Prostate gland (tissue), 2 donors: ENCODE results near the gene SCFD2. TPM values are rescaled to one million over a fixed set of nuclear protein-coding genes. Genes with fewer than 3 reads are reported as not detected.

Experiments used
- DNase-seq: peaks from one replicate; pipeline ENCODE4 v3.0.0-alpha.2; 2019; ENCODE audit warnings: low spot score
- H3K27ac ChIP-seq, 2 donors: fragments of 200-600 bp; sonication (generic); 2 replicates each; pipeline ENCODE4 v1.5.1; 2017 to 2019
- H3K27me3 ChIP-seq: fragments of 200-600 bp; sonication (generic); replicated peaks from 2 replicates; pipeline ENCODE4 v1.5.1; 2019; ENCODE audit not compliant: insufficient read depth
- H3K36me3 ChIP-seq, 2 donors: fragments of 200-600 bp; sonication (generic); 1 replicate in 1 of 2; 2 replicates in 1 of 2; pipeline versions ENCODE4 v1.5.1 to v1.8.1; 2017 to 2019
- H3K4me1 ChIP-seq: fragments of 200-600 bp; sonication (generic); replicated peaks from 2 replicates; pipeline ENCODE4 v1.5.1; 2019
- H3K4me3 ChIP-seq, 2 donors: fragments of 200-600 bp; sonication (generic); 2 replicates each; pipeline ENCODE4 v1.5.1; 2017 to 2019
- H3K9me3 ChIP-seq: fragments of 200-600 bp; sonication (generic); 2 replicates; pipeline ENCODE4 v1.5.1; 2017
- POLR2A ChIP-seq: fragments of 450-650 bp; IDR thresholded peaks from one replicate; pipeline ENCODE4 v1.6.1; 2016; ENCODE audit warnings: antibody characterized with exemption, mild to moderate bottlenecking
- POLR2AphosphoS5 ChIP-seq: sonication (generic); formaldehyde crosslinking; IDR thresholded peaks from one replicate; pipeline ENCODE4 v1.6.1; 2017; ENCODE audit warnings: antibody characterized with exemption
- WGBS: methylation state at CpG from one replicate; pipeline ENCODE4 v1.1.5; 2018; 5-methylcytosine and 5-hydroxymethylcytosine counted together
- intact Hi-C: fragments of 100-400 bp; cut with DNase I; formaldehyde crosslinking; loops from one replicate; pipeline ENCODE4 v1.14.2; 2022
- total RNA-seq, 2 donors: library from RNA; depleted of rRNA; stranded (reverse); fragments of >200 nt; gene quantifications; one replicate each; pipeline ENCODE4 v1.1.0, GENCODE V29; 2016
- TF ChIP-seq, protein P1 (sequence below), 4 experiments: fragments of 200-600 bp in 2 of 4; fragments of 450-650 bp in 2 of 4; sonication (generic) in 2 of 4; IDR thresholded peaks; 1 replicate in 3 of 4; 2 replicates in 1 of 4; pipeline ENCODE4 v1.5.1; 2016 to 2019; ENCODE audit warnings: antibody characterized with exemption in 4 of 4, mild to moderate bottlenecking in 2 of 4, moderate library complexity in 2 of 4

The SCFD2 gene
- total RNA-seq, 2 donors from 2014 or later, result 10.7 to 21.1 TPM

DNA sequence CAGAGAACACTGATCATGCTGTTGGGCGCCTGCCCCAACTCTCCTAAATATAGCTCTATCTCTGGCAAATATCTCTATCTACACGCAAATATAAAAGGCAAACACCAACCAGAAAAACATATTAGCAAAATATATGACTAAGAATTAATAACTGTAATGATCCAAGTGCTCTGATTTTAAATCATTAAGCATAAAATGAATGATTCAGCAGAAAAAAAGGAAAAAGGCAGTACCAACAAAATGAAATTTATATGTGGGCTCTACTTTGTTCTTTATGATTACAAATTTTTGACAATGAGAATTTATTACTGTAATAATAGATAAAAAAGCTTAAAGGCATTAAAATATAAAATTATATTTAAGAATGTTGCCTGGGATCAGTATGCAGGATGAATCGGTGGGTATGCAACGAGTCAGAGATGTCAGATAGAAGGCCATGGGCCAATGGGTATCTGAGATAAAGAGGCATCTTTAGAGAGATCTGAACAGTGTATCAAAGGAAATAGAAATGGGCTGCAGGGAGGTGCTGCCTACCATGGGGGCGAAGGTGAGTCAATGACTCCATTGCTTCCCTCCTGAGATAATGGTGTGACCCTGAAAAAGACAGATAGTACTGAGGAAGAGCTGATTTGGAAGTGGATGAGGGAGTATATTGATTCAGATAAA lies 234.8 kb downstream of the SCFD2 start:
- 94% methylated on average over 5 of the region's 5 CpGs for WGBS
- Histone ChIP-seq H3K4me1 (no peaks in the 10 kb centered on the region), H3K27me3 (no peaks in the 10 kb centered on the region), H3K9me3 (no peaks in the 10 kb centered on the region), H3K27ac (no peak overlapping the region), H3K4me3 (no peak overlapping the region), H3K36me3 (no peaks in the 10 kb centered on the region)
- intact Hi-C loops, result no loop called here
- no peak for TF ChIP-seq POLR2AphosphoS5
- TF ChIP-seq, protein P1, sequence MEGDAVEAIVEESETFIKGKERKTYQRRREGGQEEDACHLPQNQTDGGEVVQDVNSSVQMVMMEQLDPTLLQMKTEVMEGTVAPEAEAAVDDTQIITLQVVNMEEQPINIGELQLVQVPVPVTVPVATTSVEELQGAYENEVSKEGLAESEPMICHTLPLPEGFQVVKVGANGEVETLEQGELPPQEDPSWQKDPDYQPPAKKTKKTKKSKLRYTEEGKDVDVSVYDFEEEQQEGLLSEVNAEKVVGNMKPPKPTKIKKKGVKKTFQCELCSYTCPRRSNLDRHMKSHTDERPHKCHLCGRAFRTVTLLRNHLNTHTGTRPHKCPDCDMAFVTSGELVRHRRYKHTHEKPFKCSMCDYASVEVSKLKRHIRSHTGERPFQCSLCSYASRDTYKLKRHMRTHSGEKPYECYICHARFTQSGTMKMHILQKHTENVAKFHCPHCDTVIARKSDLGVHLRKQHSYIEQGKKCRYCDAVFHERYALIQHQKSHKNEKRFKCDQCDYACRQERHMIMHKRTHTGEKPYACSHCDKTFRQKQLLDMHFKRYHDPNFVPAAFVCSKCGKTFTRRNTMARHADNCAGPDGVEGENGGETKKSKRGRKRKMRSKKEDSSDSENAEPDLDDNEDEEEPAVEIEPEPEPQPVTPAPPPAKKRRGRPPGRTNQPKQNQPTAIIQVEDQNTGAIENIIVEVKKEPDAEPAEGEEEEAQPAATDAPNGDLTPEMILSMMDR (IDR thresholded peaks at IDR 0.05), result no peak
- no peak for TF ChIP-seq POLR2A
- no peak for DNase-seq

DNA sequence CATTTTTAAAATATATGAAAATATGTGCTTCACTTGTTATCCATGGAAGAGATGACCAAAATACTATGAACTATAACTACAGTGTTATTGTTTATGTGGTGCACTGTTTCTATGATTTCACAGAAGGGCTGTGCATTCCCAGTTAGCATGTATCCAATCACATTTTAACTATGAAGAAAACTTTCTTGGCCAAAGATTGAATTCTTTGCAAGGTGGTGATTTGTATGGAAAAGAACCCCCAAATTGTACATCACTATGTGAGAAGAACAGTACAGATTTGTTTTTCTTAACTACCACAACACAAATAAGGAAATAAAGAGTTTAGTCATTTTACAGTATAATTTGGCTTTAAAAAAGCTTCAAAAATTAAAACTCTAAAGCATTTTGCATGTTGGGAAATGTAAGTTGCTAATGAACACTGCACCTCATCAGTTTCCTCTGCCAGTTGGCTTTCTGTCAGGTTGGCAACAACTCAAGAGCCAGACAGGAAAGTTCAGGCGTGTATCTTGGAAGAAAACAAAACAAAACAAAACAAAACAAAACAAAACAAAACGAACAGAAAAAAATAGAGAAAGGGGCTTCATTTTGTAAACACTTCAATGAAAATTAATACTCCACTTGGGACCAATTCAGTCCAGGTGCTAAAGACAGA lies 237.0 kb downstream of the SCFD2 start:
- Histone ChIP-seq H3K4me1 (no peaks in the 10 kb centered on the region), H3K27me3 (no peaks in the 10 kb centered on the region), H3K4me3 (no peak overlapping the region), H3K36me3 (no peaks in the 10 kb centered on the region), H3K9me3 (no peaks in the 10 kb centered on the region), H3K27ac (no peak overlapping the region)
- intact Hi-C loops, result no loop called here
- TF ChIP-seq, protein P1 (IDR thresholded peaks at IDR 0.05), result no peak
- no peak for DNase-seq
- WGBS, result 26% methylated on average over 2 of the region's 2 CpGs

DNA sequence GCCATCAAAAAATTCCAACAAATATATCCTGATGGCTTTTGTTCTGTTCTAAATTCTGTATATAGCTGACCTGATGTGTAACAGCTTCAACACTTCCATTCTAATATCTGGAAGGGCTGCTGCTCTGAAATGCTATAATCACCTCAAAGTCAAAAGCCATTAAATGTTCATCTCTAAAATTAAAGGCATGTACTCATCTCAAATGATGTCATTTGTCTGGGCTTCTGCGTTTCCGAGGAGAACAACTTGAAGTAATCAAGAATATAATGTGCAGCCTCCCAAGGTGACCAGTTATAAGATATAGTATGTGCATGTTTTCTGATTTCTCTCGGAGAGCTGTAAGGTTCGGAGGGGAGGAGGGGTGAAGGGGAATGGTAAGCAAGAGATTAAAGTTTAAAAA lies 237.6 kb downstream of the SCFD2 start:
- Histone ChIP-seq H3K27ac (no peak overlapping the region), H3K9me3 (no peaks in the 10 kb centered on the region), H3K36me3 (no peaks in the 10 kb centered on the region), H3K27me3 (no peaks in the 10 kb centered on the region), H3K4me1 (no peaks in the 10 kb centered on the region), H3K4me3 (no peak overlapping the region)
- WGBS, result 87% methylated on average over 4 of the region's 4 CpGs
- DNase-seq, result no peak
- intact Hi-C loops, result no loop called here
- TF ChIP-seq POLR2A (no peak), POLR2AphosphoS5 (no peak)
- TF ChIP-seq, protein P1 (IDR thresholded peaks at IDR 0.05), result no peak

DNA sequence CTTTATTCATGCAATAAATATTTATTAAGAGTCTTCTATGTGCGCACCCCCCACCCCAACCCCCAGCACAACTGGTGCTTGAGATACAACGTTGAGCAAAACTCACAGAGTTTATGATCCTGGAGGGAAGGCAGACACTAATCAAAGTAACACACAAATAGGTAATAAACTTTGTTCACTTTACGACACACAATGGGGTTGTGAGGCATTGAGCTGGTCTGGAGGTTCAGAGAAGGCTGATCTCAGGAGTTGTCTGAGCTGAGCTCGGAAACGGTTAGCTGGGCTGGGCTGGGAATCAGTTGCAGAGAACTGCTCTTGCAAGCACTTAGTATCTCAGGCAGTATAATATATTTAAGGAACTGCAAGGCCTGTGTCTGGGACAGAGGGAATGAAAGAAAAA lies 238.5 kb downstream of the SCFD2 start:
- Histone ChIP-seq H3K9me3 (no peaks in the 10 kb centered on the region), H3K4me1 (no peaks in the 10 kb centered on the region), H3K27me3 (no peaks in the 10 kb centered on the region), H3K4me3 (no peak overlapping the region), H3K36me3 (no peaks in the 10 kb centered on the region), H3K27ac (no peak overlapping the region)
- DNase-seq, result no peak
- intact Hi-C loops, result no loop called here
- 89% methylated on average over 5 of the region's 5 CpGs for WGBS
- TF ChIP-seq, protein P1 (IDR thresholded peaks at IDR 0.05), result no peak
- no peak for TF ChIP-seq POLR2AphosphoS5
- no peak for TF ChIP-seq POLR2A

DNA sequence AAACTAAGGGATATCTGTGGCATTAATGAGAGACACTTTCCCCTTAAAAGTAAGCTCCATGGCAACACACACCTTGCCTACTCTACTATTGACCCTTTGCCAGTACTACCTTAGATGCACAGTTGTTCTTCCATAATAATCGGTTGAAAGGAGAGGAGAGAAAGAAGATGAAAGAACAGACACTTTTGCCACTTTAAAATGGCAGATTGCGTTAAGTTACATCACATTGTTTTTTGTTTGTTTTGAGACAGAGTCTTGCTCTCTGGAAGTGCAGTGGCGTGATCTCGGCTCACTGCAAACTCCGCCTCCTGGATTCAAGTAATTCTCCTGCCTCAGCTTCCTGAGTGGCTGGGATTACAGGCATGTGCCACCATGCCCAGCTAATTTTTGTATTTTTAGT lies 239.8 kb downstream of the SCFD2 start:
- Histone ChIP-seq H3K9me3 (no peaks in the 10 kb centered on the region), H3K4me3 (no peak overlapping the region), H3K27me3 (no peaks in the 10 kb centered on the region), H3K4me1 (no peaks in the 10 kb centered on the region), H3K36me3 (no peaks in the 10 kb centered on the region), H3K27ac (no peak overlapping the region)
- WGBS, result 96% methylated on average over 5 of the region's 5 CpGs
- intact Hi-C loops, result no loop called here
- TF ChIP-seq POLR2A, result no peak
- TF ChIP-seq POLR2AphosphoS5, result no peak
- TF ChIP-seq, protein P1 (IDR thresholded peaks at IDR 0.05), result no peak
- no peak for DNase-seq
